GM12878 (cell line): ENCODE results near the gene SLC66A3. TPM values are rescaled to one million over a fixed set of nuclear protein-coding genes. Genes with fewer than 3 reads are reported as not detected.

ENCODE experiments used
- ATAC-seq: fragments of 200-7000 bp; cut with Tn5 transposase; 3 replicates; pipeline ENCODE4 v1.9.1; 2020; ENCODE audit warnings: mild to moderate bottlenecking, moderate library complexity
- BruUV-seq: library from RNA; stranded (reverse); fragments of 400-500 nt; replicated peaks from 2 replicates; lab custom pipeline; 2021; lab: Mats Ljungman, UMichigan
- CTCF ChIA-PET: fragments of 300-600 bp; sonication (Branson Sonifier 250); formaldehyde crosslinking; extraction: SDS; loops from one replicate; lab custom pipeline; 2021; ENCODE audit warnings: inconsistent platforms; lab: Yijun Ruan, JAX
- POLR2A ChIA-PET: fragments of 350-600 bp; formaldehyde crosslinking; extraction: SDS; loops from one replicate; lab custom pipeline; 2021; ENCODE audit warnings: inconsistent platforms; lab: Charles Lee
- RAD21 ChIA-PET: fragments of 300-600 bp; sonication (Branson Sonifier 250); formaldehyde crosslinking; loops from one replicate; lab custom pipeline; 2023; ENCODE audit warnings: antibody characterized with exemption; ENCODE audit not compliant: unreplicated experiment; lab: Charles Lee
- SMC1A ChIA-PET: fragments of 300-600 bp; sonication (Branson Sonifier 250); formaldehyde crosslinking; loops from one replicate; lab custom pipeline; 2023; ENCODE audit not compliant: unreplicated experiment, uncharacterized antibody; lab: Charles Lee
- DNase-seq: peaks from one replicate; pipeline ENCODE4 v3.0.0-alpha.2; 2011; ENCODE audit warnings: low read depth, low spot score
- FAIRE-seq: peaks from 3 replicates; lab custom pipeline; 2011; peaks lifted over from hg19 to GRCh38; lab: Jason Lieb, UNC
- H2AFZ ChIP-seq: 2 replicates; pipeline ENCODE4 v1.6.0; 2011; ENCODE audit warnings: low read depth, low read length, control low read depth; ENCODE audit not compliant: control insufficient read depth
- H3K27ac ChIP-seq: 2 replicates; pipeline ENCODE4 v1.5.1; 2011; ENCODE audit warnings: control low read depth; ENCODE audit not compliant: control insufficient read depth, insufficient read depth
- H3K27me3 ChIP-seq, 2 experiments: replicated peaks in 1 of 2; 2 replicates each; pipeline versions ENCODE4 v1.6.0 to v1.6.1; 2011; ENCODE audit warnings: low read length in 1 of 2; ENCODE audit not compliant: control insufficient read depth in 2 of 2, insufficient read depth in 2 of 2
- H3K36me3 ChIP-seq, 2 experiments: 2 replicates each; pipeline ENCODE4 v1.5.1; 2011; ENCODE audit warnings: low read length in 1 of 2; ENCODE audit not compliant: control insufficient read depth in 2 of 2, insufficient read depth in 2 of 2
- H3K4me1 ChIP-seq: 2 replicates; pipeline ENCODE4 v1.6.1; 2011; ENCODE audit warnings: mild to moderate bottlenecking, low read length, moderate library complexity, mixed read lengths; ENCODE audit not compliant: control insufficient read depth, insufficient read depth
- H3K4me2 ChIP-seq: 2 replicates; pipeline ENCODE4 v1.6.0; 2011; ENCODE audit warnings: control low read depth; ENCODE audit not compliant: control insufficient read depth, insufficient read depth
- H3K4me3 ChIP-seq: fragments of 200-600 bp; sonication (generic); 2 replicates; pipeline ENCODE4 v1.5.1; 2016
- H3K79me2 ChIP-seq: 2 replicates; pipeline ENCODE4 v1.6.0; 2011; ENCODE audit warnings: low read length; ENCODE audit not compliant: control insufficient read depth, insufficient read depth
- H3K9ac ChIP-seq: 2 replicates; pipeline ENCODE4 v1.8.0; 2011; ENCODE audit warnings: low read length, control low read depth, mixed read lengths; ENCODE audit not compliant: control insufficient read depth, insufficient read depth
- H3K9me3 ChIP-seq: replicated peaks from 3 replicates; pipeline ENCODE4 v1.5.1; 2011; ENCODE audit warnings: mild to moderate bottlenecking, low read length; ENCODE audit not compliant: control insufficient read depth, insufficient read depth
- H4K20me1 ChIP-seq: 2 replicates; pipeline ENCODE4 v1.6.0; 2011; ENCODE audit not compliant: control insufficient read depth, insufficient read depth
- BCL3 ChIP-seq: IDR thresholded peaks from 2 replicates; pipeline ENCODE4 v1.6.1; 2011; ENCODE audit warnings: borderline replicate concordance, low read depth, mild to moderate bottlenecking, moderate library complexity, low read length; ENCODE audit not compliant: insufficient read depth, poor library complexity, severe bottlenecking
- CHD4 ChIP-seq: fragments of 200-600 bp; sonication (generic); IDR thresholded peaks from 2 replicates; pipeline ENCODE4 v1.6.1; 2016; ENCODE audit warnings: mild to moderate bottlenecking
- TARDBP ChIP-seq: IDR thresholded peaks from 2 replicates; pipeline ENCODE4 v1.6.1; 2016; ENCODE audit warnings: borderline replicate concordance
- USF1 ChIP-seq: IDR thresholded peaks from 2 replicates; pipeline ENCODE4 v1.6.1; 2011; ENCODE audit warnings: borderline replicate concordance, low read depth, mild to moderate bottlenecking, moderate library complexity, mixed read lengths, low read length; ENCODE audit not compliant: insufficient read depth; ENCODE audit errors: extremely low read length
- ZNF592 ChIP-seq: fragments of 450-650 bp; IDR thresholded peaks from 2 replicates; pipeline ENCODE4 v1.6.1; 2017; ENCODE audit warnings: mild to moderate bottlenecking, moderate library complexity
- WGBS: methylation state at CpG from one replicate; pipeline ENCODE4 v1.1.6; 2016; ENCODE audit warnings: low lambda C conversion rate; ENCODE audit not compliant: insufficient replicate concordance, insufficient coverage; ENCODE audit errors: missing lambda C conversion rate; 5-methylcytosine and 5-hydroxymethylcytosine counted together
- in situ Hi-C: fragments of 300-500 bp; cut with MboI; formaldehyde crosslinking; loops from 9 replicates; pipeline ENCODE4 v1.14.3; 2018; ENCODE audit warnings: mixed read lengths
- intact Hi-C: fragments of 100-400 bp; cut with micrococcal nuclease; formaldehyde crosslinking; loops from one replicate; pipeline ENCODE4 v1.14.2; 2022; ENCODE audit not compliant: unreplicated experiment
- polyA plus RNA-seq, 11 experiments: library from polyadenylated mRNA; depleted of rRNA in 4 of 11; unstranded in 6 of 11; stranded (reverse) in 5 of 11; fragments of >200 nt; fragmentation: Nextera tagmentation in 4 of 11; fragmentation: Illumina TruSeq in 1 of 11; extraction: Ambion mirVana in 4 of 11; extraction: Trizol in 1 of 11; gene quantifications; 1 replicate in 1 of 11; 2 replicates in 10 of 11; pipeline versions ENCODE4 v1.2.1 to v1.2.3, GENCODE V29; 2011 to 2016; ENCODE audit warnings: inconsistent platforms in 2 of 11, missing spikeins in 2 of 11, low read depth in 1 of 11
- total RNA-seq, 4 experiments: library from RNA; depleted of rRNA in 3 of 4; stranded (reverse); fragments of >200 nt in 3 of 4; fragmentation: Illumina TruSeq in 1 of 4; extraction: Trizol in 1 of 4; gene quantifications; 2 replicates each; pipeline versions ENCODE4 v1.2.1 to v1.2.3, GENCODE V29; 2013 to 2021

Gene SLC66A3
- total and polyA plus RNA-seq, 10 of the 15 experiments (the other 5 are each of a cell fraction or from before 2014, with no cell fraction given): 1.4 to 14.2 (median 6.4) TPM

DNA sequence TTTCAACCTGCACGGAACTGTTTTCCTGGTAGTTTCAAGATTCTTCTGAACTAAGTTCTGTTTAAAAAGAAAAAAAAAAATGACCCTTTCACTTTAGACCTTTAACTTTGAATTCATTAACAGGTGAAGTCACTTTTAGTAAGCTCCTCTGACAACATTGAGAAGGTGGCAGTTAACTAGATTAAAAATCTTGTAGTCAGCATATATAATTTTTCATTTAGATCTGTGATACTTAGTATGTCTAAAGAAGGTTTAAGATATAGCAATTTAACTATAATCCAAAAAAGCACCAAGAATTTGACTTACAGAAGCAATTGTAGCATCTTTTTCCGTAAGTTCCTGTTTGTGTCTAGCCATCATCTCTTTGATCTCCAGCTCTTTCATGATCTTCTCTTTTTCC is 45.4 kb downstream of the SLC66A3 start:
- FAIRE-seq: no peak
- no peak overlapping the region for H3K4me2 ChIP-seq
- ATAC-seq: no peak
- no peak for TF ChIP-seq BCL3
- H4K20me1 ChIP-seq: no peaks in the 10 kb centered on the region
- ChIA-PET POLR2A (interaction anchor here (0.7 kb wide), 1 partner anchor 15 kb away, joined by 3 read pairs; no protein-coding TSS in a partner anchor), SMC1A (interaction anchor here (1.3 kb wide), 1 partner anchor 34 kb away, joined by 3 read pairs; no protein-coding TSS in a partner anchor), RAD21 (interaction anchor here (0.6 kb wide), 1 partner anchor 201 kb away, joined by 3 read pairs; no protein-coding TSS in a partner anchor), CTCF (interaction anchor here (1.4 to 1.9 kb wide), 2 partner anchors 17 to 211 kb away, joined by 3 to 5 read pairs; no protein-coding TSS in a partner anchor)
- H3K36me3 ChIP-seq: peaks cover 0 to 13% of the 10 kb centered on the region in 2 experiments
- no peak overlapping the region for H3K4me3 ChIP-seq
- no peak overlapping the region for H3K27ac ChIP-seq
- WGBS: 93% methylated on average over 2 of the region's 2 CpGs
- H3K27me3 ChIP-seq: no peaks in the 10 kb centered on the region
- no peak overlapping the region for H2AFZ ChIP-seq
- H3K4me1 ChIP-seq: no peaks in the 10 kb centered on the region
- no peaks in the 10 kb centered on the region for H3K79me2 ChIP-seq
- intact Hi-C loops (no loop called here), in situ Hi-C loops (no loop called here)
- BruUV-seq: no TSS peak
- DNase-seq: no peak
- H3K9ac ChIP-seq: no peak overlapping the region
- H3K9me3 ChIP-seq: no peaks in the 10 kb centered on the region

GRCh38 chr2:11201969-11202368 is 46.7 kb downstream of the SLC66A3 start:
- FAIRE-seq (no peak), DNase-seq (no peak), ATAC-seq (no peak)
- Histone ChIP-seq H3K27ac (no peak overlapping the region), H3K79me2 (no peaks in the 10 kb centered on the region), H3K4me3 (no peak overlapping the region), H3K9ac (no peak overlapping the region), H4K20me1 (no peaks in the 10 kb centered on the region), H2AFZ (no peak overlapping the region), H3K4me1 (no peaks in the 10 kb centered on the region), H3K4me2 (no peak overlapping the region), H3K27me3 (no peaks in the 10 kb centered on the region), H3K36me3 (peaks cover 0 to 13% of the 10 kb centered on the region in 2 experiments), H3K9me3 (no peaks in the 10 kb centered on the region)
- ChIA-PET CTCF (interaction anchor here (0.6 to 1.4 kb wide), 3 partner anchors 9 to 384 kb away, joined by 3 read pairs; no protein-coding TSS in a partner anchor), RAD21 (interaction anchor here (0.6 kb wide), 1 partner anchor 325 kb away, joined by 4 read pairs; no protein-coding TSS in a partner anchor), POLR2A (interaction anchor here (0.6 kb wide), 1 partner anchor 1752 kb away, joined by 3 read pairs; no protein-coding TSS in a partner anchor), SMC1A (interaction anchor here (1.1 to 1.2 kb wide), 2 partner anchors 9 to 18 kb away, joined by 3 to 4 read pairs; no protein-coding TSS in a partner anchor)
- no TSS peak for BruUV-seq
- in situ Hi-C loops (no loop called here), intact Hi-C loops (no loop called here)
- 53% methylated on average over 5 of the region's 5 CpGs for WGBS
- TF ChIP-seq TARDBP: no peak
- no peak for TF ChIP-seq ZNF592
- TF ChIP-seq CHD4: no peak
- no peak for TF ChIP-seq USF1
